ENCODE results near the gene FBN2. TPM values are rescaled to one million over a fixed set of nuclear protein-coding genes. Genes with fewer than 3 reads are reported as not detected.
"Not testable (repeated sequence)": the region's sequence is repeated elsewhere in the genome, so short reads cannot be mapped to it uniquely, and the experiment has no call there.

The FBN2 gene
- total RNA-seq, 4 donors from 2014 or later: 5.3 to 19.4 (median 7.5) TPM

DNA sequence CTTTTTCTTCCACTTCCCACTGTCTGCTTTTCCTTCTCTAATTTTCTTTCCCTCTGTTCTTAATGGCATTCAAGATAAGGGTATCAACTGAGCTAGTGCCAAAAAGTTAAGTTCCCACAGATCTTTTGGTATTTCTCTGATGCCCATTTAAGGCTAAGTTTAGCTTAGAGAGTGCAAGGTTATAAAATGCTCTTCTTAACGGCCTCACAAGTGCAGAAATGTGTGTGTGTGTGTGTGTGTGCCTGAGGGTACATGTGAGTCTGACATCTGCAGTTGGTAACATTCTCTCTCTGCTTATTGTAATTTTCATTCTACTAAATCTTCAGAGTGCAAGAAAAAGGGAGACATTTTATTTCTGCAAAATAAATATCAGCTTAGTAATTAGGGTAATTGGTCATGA, 24.2 kb downstream of the FBN2 start:
- Histone ChIP-seq H3K9me3 (no peaks in the 10 kb centered on the region), H3K4me1 (peaks cover 0 to 12% (median 0%) of the 10 kb centered on the region in 3 donors), H3K27ac (no peak overlapping the region), H3K4me3 (no peak overlapping the region), H3K27me3 (no peaks in the 10 kb centered on the region), H3K36me3 (peaks cover 0 to 8% of the 10 kb centered on the region in 2 donors)
- WGBS, 2 donors (ENCODE audit: low coverage in 1 of 2): 0 to 15% methylated on average over 1 of the region's 1 CpG
- TF ChIP-seq EP300 (IDR thresholded peaks at IDR 0.05) (no peak), POLR2AphosphoS5 (IDR thresholded peaks at IDR 0.05) (no peak), POLR2A (IDR thresholded peaks at IDR 0.05) (no peak)
- TF ChIP-seq, protein P1, sequence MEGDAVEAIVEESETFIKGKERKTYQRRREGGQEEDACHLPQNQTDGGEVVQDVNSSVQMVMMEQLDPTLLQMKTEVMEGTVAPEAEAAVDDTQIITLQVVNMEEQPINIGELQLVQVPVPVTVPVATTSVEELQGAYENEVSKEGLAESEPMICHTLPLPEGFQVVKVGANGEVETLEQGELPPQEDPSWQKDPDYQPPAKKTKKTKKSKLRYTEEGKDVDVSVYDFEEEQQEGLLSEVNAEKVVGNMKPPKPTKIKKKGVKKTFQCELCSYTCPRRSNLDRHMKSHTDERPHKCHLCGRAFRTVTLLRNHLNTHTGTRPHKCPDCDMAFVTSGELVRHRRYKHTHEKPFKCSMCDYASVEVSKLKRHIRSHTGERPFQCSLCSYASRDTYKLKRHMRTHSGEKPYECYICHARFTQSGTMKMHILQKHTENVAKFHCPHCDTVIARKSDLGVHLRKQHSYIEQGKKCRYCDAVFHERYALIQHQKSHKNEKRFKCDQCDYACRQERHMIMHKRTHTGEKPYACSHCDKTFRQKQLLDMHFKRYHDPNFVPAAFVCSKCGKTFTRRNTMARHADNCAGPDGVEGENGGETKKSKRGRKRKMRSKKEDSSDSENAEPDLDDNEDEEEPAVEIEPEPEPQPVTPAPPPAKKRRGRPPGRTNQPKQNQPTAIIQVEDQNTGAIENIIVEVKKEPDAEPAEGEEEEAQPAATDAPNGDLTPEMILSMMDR (IDR thresholded peaks at IDR 0.05): no peak
- no peak for ATAC-seq

GRCh38 chr5:128512894-128513293, 25.2 kb downstream of the FBN2 start:
- peaks cover 0 to 12% (median 0%) of the 10 kb centered on the region in 3 donors for H3K4me1 ChIP-seq
- ATAC-seq: no peak
- WGBS, 2 donors (ENCODE audit: low coverage in 1 of 2): 40 to 43% methylated on average over 2 of the region's 2 CpGs
- H3K4me3 ChIP-seq: no peak overlapping the region
- H3K36me3 ChIP-seq: no peaks in the 10 kb centered on the region
- no peak overlapping the region for H3K27ac ChIP-seq
- no peaks in the 10 kb centered on the region for H3K27me3 ChIP-seq
- no peak for TF ChIP-seq EP300 (IDR thresholded peaks at IDR 0.05)
- no peak for TF ChIP-seq POLR2AphosphoS5 (IDR thresholded peaks at IDR 0.05)
- TF ChIP-seq POLR2A (IDR thresholded peaks at IDR 0.05): no peak
- TF ChIP-seq, protein P1 (IDR thresholded peaks at IDR 0.05): no peak
- H3K9me3 ChIP-seq: no peaks in the 10 kb centered on the region

DNA sequence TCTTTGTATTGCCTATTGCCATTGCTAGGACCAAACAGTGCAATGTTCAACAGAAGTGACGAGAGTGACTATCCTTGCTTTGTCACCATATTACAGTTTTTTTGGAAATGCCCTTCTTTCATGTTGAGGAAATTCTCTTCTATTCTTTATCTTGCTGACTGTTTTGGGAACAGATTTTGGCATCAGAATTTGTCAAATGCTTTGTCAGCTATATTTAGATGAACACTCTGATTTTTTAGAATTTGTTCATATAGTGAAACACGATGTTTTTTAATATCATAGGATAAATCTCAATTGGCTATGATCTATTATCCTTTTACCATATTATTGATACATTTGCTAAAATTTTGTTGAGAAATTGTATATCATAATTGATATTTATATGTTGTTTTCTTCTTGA, 31.4 kb downstream of the FBN2 start:
- no peak for TF ChIP-seq POLR2AphosphoS5 (IDR thresholded peaks at IDR 0.05)
- TF ChIP-seq POLR2A (IDR thresholded peaks at IDR 0.05): no peak
- TF ChIP-seq, protein P1 (IDR thresholded peaks at IDR 0.05): no peak
- TF ChIP-seq EP300 (IDR thresholded peaks at IDR 0.05): no peak
- no peak for ATAC-seq
- 87 to 100% methylated on average over 2 of the region's 2 CpGs for WGBS, 2 donors (ENCODE audit: low coverage in 1 of 2)

GRCh38 chr5:128503727-128504126, 34.3 kb downstream of the FBN2 start:
- not testable (repeated sequence) for H3K4me3 ChIP-seq
- WGBS, 2 donors (ENCODE audit: low coverage in 1 of 2): no CpG with 5 or more reads among the region's 1 CpG

More for the DNA sequence above, 31.4 kb downstream of the FBN2 start:
- no peaks in the 10 kb centered on the region for H3K4me1 ChIP-seq
- no peaks in the 10 kb centered on the region for H3K27me3 ChIP-seq
- H3K27ac ChIP-seq: no peak overlapping the region
- no peak overlapping the region for H3K4me3 ChIP-seq
- no peaks in the 10 kb centered on the region for H3K9me3 ChIP-seq
- H3K36me3 ChIP-seq: no peaks in the 10 kb centered on the region

GRCh38 chr5:128498844-128499455, 39.1 kb downstream of the FBN2 start:
- Histone ChIP-seq H3K36me3 (no peaks in the 10 kb centered on the region), H3K27ac (no peak overlapping the region), H3K27me3 (no peaks in the 10 kb centered on the region), H3K4me3 (no peak overlapping the region), H3K9me3 (peaks cover 0 to 4% (median 0%) of the 10 kb centered on the region in 3 donors), H3K4me1 (peaks cover 0 to 6% (median 0%) of the 10 kb centered on the region in 3 donors)
- ATAC-seq: no peak
- 37 to 41% methylated on average over 5 of the region's 5 CpGs for WGBS, 2 donors (ENCODE audit: low coverage in 1 of 2)
- TF ChIP-seq POLR2AphosphoS5 (IDR thresholded peaks at IDR 0.05) (no peak), EP300 (IDR thresholded peaks at IDR 0.05) (no peak), POLR2A (IDR thresholded peaks at IDR 0.05) (no peak)
- TF ChIP-seq, protein P1 (IDR thresholded peaks at IDR 0.05): peak; percentile 39 to 67 (median 58)

More at GRCh38 chr5:128503727-128504126, 34.3 kb downstream of the FBN2 start:
- H3K4me1 ChIP-seq, H3K36me3 ChIP-seq, H3K27me3 ChIP-seq, H3K9me3 ChIP-seq, H3K27ac ChIP-seq, ATAC-seq: not testable (repeated sequence)
